ENCODE data around the gene FAHD2B. TPM values are rescaled to one million over a fixed set of nuclear protein-coding genes. Genes with fewer than 3 reads are reported as not detected.
A peak's percentile ranks its signal among the peaks of the same experiment; 100 is the strongest.
"Not testable (repeated sequence)": the region's sequence is repeated elsewhere in the genome, so short reads cannot be mapped to it uniquely, and the experiment has no call there.

FAHD2B gene
- total and polyA plus RNA-seq, 2 of the 13 experiments (the other 11 are each of a cell fraction or from before 2014, with no cell fraction given) = 6.4 to 6.7 TPM

DNA sequence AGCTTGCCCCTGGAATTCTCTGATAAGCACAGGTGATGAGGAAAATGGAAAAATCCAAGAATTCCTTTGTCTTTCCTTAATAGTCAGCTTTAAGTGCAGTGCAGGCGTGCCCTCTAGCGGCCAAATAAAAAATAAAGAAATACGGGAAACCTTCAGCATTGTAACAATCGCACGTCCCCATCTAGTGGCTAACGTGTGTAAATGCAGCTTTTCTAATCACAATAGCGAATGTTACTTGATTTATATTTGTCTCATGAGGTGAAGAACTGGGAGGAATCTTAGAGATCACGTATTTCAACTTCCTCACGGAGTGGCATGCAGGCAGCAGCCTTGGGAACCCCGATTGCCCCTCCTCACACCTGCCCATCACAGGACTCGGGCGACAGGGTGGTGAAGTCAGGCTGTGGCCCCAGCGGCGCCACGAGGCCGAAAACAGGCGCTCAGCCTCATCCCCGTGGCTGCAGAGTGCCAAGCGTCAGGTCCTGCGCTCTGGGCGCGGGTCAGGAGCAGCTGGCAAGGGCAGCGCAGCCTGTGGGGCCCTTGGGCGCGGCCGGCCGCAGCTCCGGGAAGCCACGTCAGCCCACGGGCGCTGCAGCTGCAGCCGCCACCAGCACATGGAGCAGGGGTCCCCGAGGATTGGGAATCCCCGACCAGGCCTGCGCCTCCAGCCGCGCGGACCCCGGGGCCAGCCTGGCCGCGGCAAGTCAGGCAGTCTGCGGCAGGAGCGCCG, 17.8 kb upstream of the FAHD2B start (continued):
- TF ChIP-seq, protein P1, sequence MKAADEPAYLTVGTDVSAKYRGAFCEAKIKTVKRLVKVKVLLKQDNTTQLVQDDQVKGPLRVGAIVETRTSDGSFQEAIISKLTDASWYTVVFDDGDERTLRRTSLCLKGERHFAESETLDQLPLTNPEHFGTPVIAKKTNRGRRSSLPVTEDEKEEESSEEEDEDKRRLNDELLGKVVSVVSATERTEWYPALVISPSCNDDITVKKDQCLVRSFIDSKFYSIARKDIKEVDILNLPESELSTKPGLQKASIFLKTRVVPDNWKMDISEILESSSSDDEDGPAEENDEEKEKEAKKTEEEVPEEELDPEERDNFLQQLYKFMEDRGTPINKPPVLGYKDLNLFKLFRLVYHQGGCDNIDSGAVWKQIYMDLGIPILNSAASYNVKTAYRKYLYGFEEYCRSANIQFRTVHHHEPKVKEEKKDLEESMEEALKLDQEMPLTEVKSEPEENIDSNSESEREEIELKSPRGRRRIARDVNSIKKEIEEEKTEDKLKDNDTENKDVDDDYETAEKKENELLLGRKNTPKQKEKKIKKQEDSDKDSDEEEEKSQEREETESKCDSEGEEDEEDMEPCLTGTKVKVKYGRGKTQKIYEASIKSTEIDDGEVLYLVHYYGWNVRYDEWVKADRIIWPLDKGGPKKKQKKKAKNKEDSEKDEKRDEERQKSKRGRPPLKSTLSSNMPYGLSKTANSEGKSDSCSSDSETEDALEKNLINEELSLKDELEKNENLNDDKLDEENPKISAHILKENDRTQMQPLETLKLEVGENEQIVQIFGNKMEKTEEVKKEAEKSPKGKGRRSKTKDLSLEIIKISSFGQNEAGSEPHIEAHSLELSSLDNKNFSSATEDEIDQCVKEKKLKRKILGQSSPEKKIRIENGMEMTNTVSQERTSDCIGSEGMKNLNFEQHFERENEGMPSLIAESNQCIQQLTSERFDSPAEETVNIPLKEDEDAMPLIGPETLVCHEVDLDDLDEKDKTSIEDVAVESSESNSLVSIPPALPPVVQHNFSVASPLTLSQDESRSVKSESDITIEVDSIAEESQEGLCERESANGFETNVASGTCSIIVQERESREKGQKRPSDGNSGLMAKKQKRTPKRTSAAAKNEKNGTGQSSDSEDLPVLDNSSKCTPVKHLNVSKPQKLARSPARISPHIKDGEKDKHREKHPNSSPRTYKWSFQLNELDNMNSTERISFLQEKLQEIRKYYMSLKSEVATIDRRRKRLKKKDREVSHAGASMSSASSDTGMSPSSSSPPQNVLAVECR (CRISPR knock-in tag; IDR thresholded peaks at IDR 0.05; ENCODE audit: borderline replicate concordance) = 0 out of 2 replicates have a peak, but pooled peaks have one; percentile 7
- TF ChIP-seq, protein P2, sequence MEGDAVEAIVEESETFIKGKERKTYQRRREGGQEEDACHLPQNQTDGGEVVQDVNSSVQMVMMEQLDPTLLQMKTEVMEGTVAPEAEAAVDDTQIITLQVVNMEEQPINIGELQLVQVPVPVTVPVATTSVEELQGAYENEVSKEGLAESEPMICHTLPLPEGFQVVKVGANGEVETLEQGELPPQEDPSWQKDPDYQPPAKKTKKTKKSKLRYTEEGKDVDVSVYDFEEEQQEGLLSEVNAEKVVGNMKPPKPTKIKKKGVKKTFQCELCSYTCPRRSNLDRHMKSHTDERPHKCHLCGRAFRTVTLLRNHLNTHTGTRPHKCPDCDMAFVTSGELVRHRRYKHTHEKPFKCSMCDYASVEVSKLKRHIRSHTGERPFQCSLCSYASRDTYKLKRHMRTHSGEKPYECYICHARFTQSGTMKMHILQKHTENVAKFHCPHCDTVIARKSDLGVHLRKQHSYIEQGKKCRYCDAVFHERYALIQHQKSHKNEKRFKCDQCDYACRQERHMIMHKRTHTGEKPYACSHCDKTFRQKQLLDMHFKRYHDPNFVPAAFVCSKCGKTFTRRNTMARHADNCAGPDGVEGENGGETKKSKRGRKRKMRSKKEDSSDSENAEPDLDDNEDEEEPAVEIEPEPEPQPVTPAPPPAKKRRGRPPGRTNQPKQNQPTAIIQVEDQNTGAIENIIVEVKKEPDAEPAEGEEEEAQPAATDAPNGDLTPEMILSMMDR (CRISPR knock-in tag; IDR thresholded peaks at IDR 0.05) = peak; percentile 83
- TF ChIP-seq SMC3 (IDR thresholded peaks at IDR 0.05; ENCODE audit: low read length) = peak; percentile 60
- TF ChIP-seq PHF5A (CRISPR knock-in tag; IDR thresholded peaks at IDR 0.05; ENCODE audit: low read depth, unreplicated experiment) = peak; percentile 18
- peak; percentile 6; the same call in 1 of the 2 replicates for TF ChIP-seq MXD4 (CRISPR knock-in tag; IDR thresholded peaks at IDR 0.05)
- TF ChIP-seq, protein P3, sequence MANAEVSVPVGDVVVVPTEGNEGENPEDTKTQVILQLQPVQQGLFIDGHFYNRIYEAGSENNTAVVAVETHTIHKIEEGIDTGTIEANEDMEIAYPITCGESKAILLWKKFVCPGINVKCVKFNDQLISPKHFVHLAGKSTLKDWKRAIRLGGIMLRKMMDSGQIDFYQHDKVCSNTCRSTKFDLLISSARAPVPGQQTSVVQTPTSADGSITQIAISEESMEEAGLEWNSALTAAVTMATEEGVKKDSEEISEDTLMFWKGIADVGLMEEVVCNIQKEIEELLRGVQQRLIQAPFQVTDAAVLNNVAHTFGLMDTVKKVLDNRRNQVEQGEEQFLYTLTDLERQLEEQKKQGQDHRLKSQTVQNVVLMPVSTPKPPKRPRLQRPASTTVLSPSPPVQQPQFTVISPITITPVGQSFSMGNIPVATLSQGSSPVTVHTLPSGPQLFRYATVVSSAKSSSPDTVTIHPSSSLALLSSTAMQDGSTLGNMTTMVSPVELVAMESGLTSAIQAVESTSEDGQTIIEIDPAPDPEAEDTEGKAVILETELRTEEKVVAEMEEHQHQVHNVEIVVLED (CRISPR knock-in tag; IDR thresholded peaks at IDR 0.05; ENCODE audit: borderline replicate concordance) = peak; percentile 14; the same call in 1 of the 2 replicates

DNA sequence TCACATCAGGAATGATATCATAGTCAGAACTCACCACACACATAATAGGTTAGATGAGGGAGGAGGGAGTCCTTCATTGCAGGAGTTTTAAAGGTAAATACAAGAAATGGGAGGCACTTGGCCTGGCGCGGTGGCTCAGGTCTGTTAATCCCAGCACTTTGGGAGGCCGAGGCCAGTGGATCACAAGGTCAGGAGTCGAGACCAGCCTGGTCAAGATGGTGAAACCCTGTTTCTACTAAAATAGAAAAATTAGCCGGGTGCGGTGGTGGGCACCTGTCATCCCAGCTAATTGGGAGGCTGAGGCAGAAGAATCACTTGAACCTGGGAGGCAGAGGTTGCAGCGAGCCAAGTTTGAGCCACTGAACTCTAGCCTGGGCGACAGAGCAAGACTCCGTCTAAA, 16.6 kb upstream of the FAHD2B start:
- H4K20me1 ChIP-seq (ENCODE audit: insufficient read depth, low read length); H3K27me3 ChIP-seq (ENCODE audit: control insufficient read depth in 1 of 2, insufficient read depth in 2 of 2, low read length in 2 of 2); H3K4me3 ChIP-seq (replicated peaks in 1 of 3; ENCODE audit: insufficient read depth in 1 of 3, low read depth in 2 of 3, low read length in 3 of 3); H3K9me3 ChIP-seq (ENCODE audit: low read length); H3K9ac ChIP-seq (ENCODE audit: insufficient read depth, low read depth, low read length); FAIRE-seq; H3K4me2 ChIP-seq (ENCODE audit: low read depth, low read length); intact Hi-C loops (cut with micrococcal nuclease; ENCODE audit: unreplicated experiment); DNase-seq (ENCODE audit: low spot score); H3K4me1 ChIP-seq (ENCODE audit: insufficient read depth, low read length); H3K79me2 ChIP-seq (ENCODE audit: insufficient read depth, low read length); in situ Hi-C loops (cut with HindIII; ENCODE audit: extremely low pct_ligation_motif_present, low pct_unique_long_range_greater_than_20kb); ATAC-seq; H3K36me3 ChIP-seq (replicated peaks in 1 of 2; ENCODE audit: control insufficient read depth in 1 of 2, insufficient read depth in 2 of 2, low read length in 2 of 2); POLR2A ChIA-PET; BruUV-seq (replicated peaks); H3K27ac ChIP-seq (ENCODE audit: extremely low read length, insufficient read depth, low read length); H2AFZ ChIP-seq (ENCODE audit: low read length): not testable (repeated sequence)
- WGBS (ENCODE audit: low lambda C conversion rate) = 44% methylated on average over 9 of the region's 9 CpGs
- CTCF ChIA-PET (ENCODE audit: low intra/inter-chr PET ratio, low total read pairs) = interaction anchor here (1.7 to 1.8 kb wide), 2 partner anchors 9 to 151 kb away, joined by 4 to 7 read pairs; no protein-coding TSS in a partner anchor

DNA sequence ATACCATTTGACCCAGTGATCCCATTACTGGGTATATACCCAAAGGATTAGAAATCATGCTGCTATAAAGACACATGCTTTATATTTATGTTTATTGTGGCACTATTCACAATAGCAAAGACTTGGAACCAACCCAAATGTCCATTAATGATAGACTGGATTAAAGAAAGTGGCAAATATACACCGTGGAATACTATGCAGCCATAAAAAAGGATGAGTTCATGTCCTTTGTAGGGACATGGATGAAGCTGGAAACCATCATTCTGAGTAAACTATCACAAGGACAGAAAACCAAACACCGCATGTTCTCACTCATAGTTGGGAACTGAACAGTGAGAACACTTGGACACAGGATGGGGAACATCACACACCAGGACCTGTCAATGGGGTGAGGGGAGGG, 12.2 kb upstream of the FAHD2B start:
- in situ Hi-C loops (cut with HindIII; ENCODE audit: extremely low pct_ligation_motif_present, low pct_unique_long_range_greater_than_20kb); H3K79me2 ChIP-seq (ENCODE audit: insufficient read depth, low read length): not testable (repeated sequence)

More for the DNA sequence above, 12.2 kb upstream of the FAHD2B start:
- 13% methylated on average over 2 of the region's 2 CpGs for WGBS (ENCODE audit: low lambda C conversion rate)
- H3K4me3 ChIP-seq (replicated peaks in 1 of 3; ENCODE audit: insufficient read depth in 1 of 3, low read depth in 2 of 3, low read length in 3 of 3); H3K9ac ChIP-seq (ENCODE audit: insufficient read depth, low read depth, low read length); intact Hi-C loops (cut with micrococcal nuclease; ENCODE audit: unreplicated experiment); DNase-seq (ENCODE audit: low spot score); BruUV-seq (replicated peaks); H3K4me2 ChIP-seq (ENCODE audit: low read depth, low read length); H3K36me3 ChIP-seq (replicated peaks in 1 of 2; ENCODE audit: control insufficient read depth in 1 of 2, insufficient read depth in 2 of 2, low read length in 2 of 2); H2AFZ ChIP-seq (ENCODE audit: low read length); H3K27me3 ChIP-seq (ENCODE audit: control insufficient read depth in 1 of 2, insufficient read depth in 2 of 2, low read length in 2 of 2); H4K20me1 ChIP-seq (ENCODE audit: insufficient read depth, low read length); H3K27ac ChIP-seq (ENCODE audit: extremely low read length, insufficient read depth, low read length); CTCF ChIA-PET (ENCODE audit: low intra/inter-chr PET ratio, low total read pairs); ATAC-seq; H3K4me1 ChIP-seq (ENCODE audit: insufficient read depth, low read length); FAIRE-seq; H3K9me3 ChIP-seq (ENCODE audit: low read length); POLR2A ChIA-PET: not testable (repeated sequence)

Data from HepG2 (cell line).